ENCODE data around the gene PTCD3.

- TF ChIP-seq CTCF (IDR thresholded peaks at IDR 0.05) (no peak), POLR2A (IDR thresholded peaks at IDR 0.05) (no peak)
These were observed 80.4 kb downstream of the PTCD3 start for GRCh38 chr2:86186431-86186830.

Data from prostate gland (tissue), 2 donors.